Retina (tissue), 1 donor: ENCODE measurements around the gene C19orf85.
"Not testable (repeated sequence)": the region's sequence is repeated elsewhere in the genome, so short reads cannot be mapped to it uniquely, and the experiment has no call there.

Experiments used
- DNase-seq: peaks from one replicate; pipeline ENCODE4 v3.0.0-alpha.2; 2016

The C19orf85 gene

GRCh38 chr19:55455576-55456235, 8.8 kb downstream of the C19orf85 start:
- DNase-seq = no peak

- DNase-seq = peak; percentile 53
These were observed 9.7 kb downstream of the C19orf85 start for GRCh38 chr19:55454787-55455243.

- no peak for DNase-seq
These were observed 10.9 kb downstream of the C19orf85 start for GRCh38 chr19:55453511-55454260.

GRCh38 chr19:55452749-55453346, 11.7 kb downstream of the C19orf85 start:
- peak; percentile 95 for DNase-seq

- DNase-seq = peak; percentile 71
These were observed 12.4 kb downstream of the C19orf85 start for GRCh38 chr19:55451965-55452748.

- peak; percentile 46 for DNase-seq
These were observed 13.2 kb downstream of the C19orf85 start for GRCh38 chr19:55451163-55451964.

GRCh38 chr19:55449469-55449868, 15.1 kb downstream of the C19orf85 start:
- no peak for DNase-seq

- DNase-seq = not testable (repeated sequence)
These were observed 16.4 kb downstream of the C19orf85 start for GRCh38 chr19:55448175-55448490.

- DNase-seq = peak; percentile 36
These were observed 17.0 kb downstream of the C19orf85 start for GRCh38 chr19:55447421-55448174.

GRCh38 chr19:55446060-55446459, 18.5 kb downstream of the C19orf85 start:
- DNase-seq = no peak

GRCh38 chr19:55444646-55445045, 19.9 kb downstream of the C19orf85 start:
- DNase-seq = no peak

GRCh38 chr19:55443824-55444480, 20.6 kb downstream of the C19orf85 start:
- no peak for DNase-seq

- peak; percentile 40 for DNase-seq
These were observed 21.3 kb downstream of the C19orf85 start, which contains the start of gene SHISA7 for GRCh38 chr19:55443045-55443823. TSS of gene SHISA7 (minus strand) at chr19:55443300. CDS start at chr19:55442863, 437 bp downstream.

- no peak for DNase-seq
These were observed 22.1 kb downstream of the C19orf85 start for GRCh38 chr19:55442372-55442961.

GRCh38 chr19:55441692-55442321, 22.7 kb downstream of the C19orf85 start:
- DNase-seq = no peak

GRCh38 chr19:55441319-55441691, 23.2 kb downstream of the C19orf85 start:
- peak; percentile 41 for DNase-seq

GRCh38 chr19:55440411-55441105, 24.0 kb downstream of the C19orf85 start:
- DNase-seq = peak; percentile 66

- DNase-seq = no peak
These were observed 25.5 kb downstream of the C19orf85 start for GRCh38 chr19:55439052-55439451.
